Osteoblast (primary cell): Measurements from ENCODE around the gene FKBP11. TPM values are rescaled to one million over a fixed set of nuclear protein-coding genes. Genes with fewer than 3 reads are reported as not detected.

Experiments
- DNase-seq: peaks from one replicate; pipeline ENCODE4 v3.0.0; 2011; ENCODE audit warnings: low spot score, mixed read lengths; ENCODE audit not compliant: insufficient read length; ENCODE audit errors: missing footprints
- H2AFZ ChIP-seq: 2 replicates; pipeline ENCODE4 v1.6.0; 2011; ENCODE audit warnings: mild to moderate bottlenecking, low read length
- H3K27ac ChIP-seq: 2 replicates; pipeline ENCODE4 v1.5.1; 2011; ENCODE audit warnings: mild to moderate bottlenecking, low read depth, low read length, moderate library complexity
- H3K27me3 ChIP-seq: 2 replicates; pipeline ENCODE4 v1.6.0; 2012; ENCODE audit warnings: mild to moderate bottlenecking, control low read depth, inconsistent platforms, low read length, moderate library complexity; ENCODE audit not compliant: insufficient read depth
- H3K36me3 ChIP-seq: 2 replicates; pipeline ENCODE4 v1.5.1; 2011; ENCODE audit warnings: mild to moderate bottlenecking, low read length, control low read depth, moderate library complexity; ENCODE audit not compliant: insufficient read depth
- H3K4me1 ChIP-seq: 2 replicates; pipeline ENCODE4 v1.5.1; 2011; ENCODE audit warnings: mild to moderate bottlenecking, low read length, control low read depth, moderate library complexity; ENCODE audit not compliant: insufficient read depth
- H3K4me2 ChIP-seq: 2 replicates; pipeline ENCODE4 v1.6.0; 2011; ENCODE audit warnings: mild to moderate bottlenecking, low read length; ENCODE audit not compliant: insufficient read depth
- H3K4me3 ChIP-seq: fragments of 200-600 bp; sonication (generic); 3 replicates; pipeline ENCODE4 v1.5.1; 2012; ENCODE audit warnings: mild to moderate bottlenecking, low read length, inconsistent platforms; ENCODE audit not compliant: insufficient read depth
- H3K79me2 ChIP-seq: 2 replicates; pipeline ENCODE4 v1.6.0; 2012; ENCODE audit warnings: mild to moderate bottlenecking, low read length, control low read depth, inconsistent platforms; ENCODE audit not compliant: insufficient read depth
- H3K9me3 ChIP-seq: 2 replicates; pipeline ENCODE4 v1.5.1; 2011; ENCODE audit warnings: low read depth, low read length, control low read depth
- H4K20me1 ChIP-seq: 2 replicates; pipeline ENCODE4 v1.6.0; 2012; ENCODE audit warnings: mild to moderate bottlenecking, low read length, control low read depth; ENCODE audit not compliant: insufficient read depth
- total RNA-seq: library from RNA; depleted of rRNA; stranded (reverse); fragments of >200 nt; gene quantifications from 2 replicates; pipeline ENCODE4 v1.2.3, GENCODE V29; 2012
- TF ChIP-seq, protein P1 (sequence below): IDR thresholded peaks from 2 replicates; pipeline ENCODE4 v1.5.1; 2011; ENCODE audit warnings: mild to moderate bottlenecking, low read depth, low read length, moderate library complexity; ENCODE audit errors: extremely low read depth

Gene FKBP11
- total RNA-seq, 1 donor = 31.8 TPM

DNA sequence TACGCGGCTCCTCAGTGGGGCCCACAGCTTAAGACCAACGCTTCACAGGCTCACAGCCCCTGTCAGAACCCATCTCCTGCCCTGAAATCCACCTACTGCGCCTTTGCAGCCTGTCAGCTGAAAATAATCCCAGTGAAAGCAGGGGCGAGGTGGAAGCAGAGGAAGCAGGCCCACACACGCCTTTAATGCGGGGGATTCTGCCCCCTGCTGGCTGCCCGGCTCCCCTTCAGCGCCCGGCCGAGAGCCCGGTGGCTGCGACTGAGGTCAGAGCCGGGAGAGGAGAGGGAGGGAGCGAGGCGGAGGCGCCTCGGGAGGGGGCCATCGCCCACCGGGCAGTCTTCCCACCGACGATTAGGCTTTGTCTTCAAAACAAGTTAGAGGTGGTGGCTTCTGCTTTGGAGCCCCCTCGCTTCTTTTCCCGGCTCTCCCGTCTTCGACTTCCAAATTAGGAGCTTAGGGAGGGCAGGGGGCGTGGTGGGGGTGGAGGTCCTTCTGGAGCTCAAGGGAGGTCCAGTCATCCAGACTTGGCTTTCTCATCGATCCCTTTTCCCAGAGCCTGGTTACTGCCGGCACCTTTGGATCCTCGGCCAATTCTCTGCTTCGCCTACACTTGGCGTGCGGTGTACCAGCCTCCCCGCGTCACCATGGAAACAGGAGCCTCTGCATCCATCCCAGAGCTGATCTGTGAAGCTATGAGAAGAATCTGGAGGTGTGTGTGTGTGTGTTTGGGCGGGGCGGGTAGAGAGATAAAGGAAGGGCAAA is 34.5 kb downstream of the FKBP11 start:
- Histone ChIP-seq H3K27ac (no peak overlapping the region), H2AFZ (peak overlapping the region; percentile 70), H3K4me2 (peak overlapping the region; percentile 69), H3K4me3 (peak overlapping the region; percentile 45), H4K20me1 (no peaks in the 10 kb centered on the region), H3K9me3 (no peaks in the 10 kb centered on the region), H3K36me3 (no peaks in the 10 kb centered on the region), H3K4me1 (peaks cover 4% of the 10 kb centered on the region), H3K79me2 (no peaks in the 10 kb centered on the region), H3K27me3 (peaks cover 10% of the 10 kb centered on the region)
- peak; percentile 87 for DNase-seq
- TF ChIP-seq, protein P1, sequence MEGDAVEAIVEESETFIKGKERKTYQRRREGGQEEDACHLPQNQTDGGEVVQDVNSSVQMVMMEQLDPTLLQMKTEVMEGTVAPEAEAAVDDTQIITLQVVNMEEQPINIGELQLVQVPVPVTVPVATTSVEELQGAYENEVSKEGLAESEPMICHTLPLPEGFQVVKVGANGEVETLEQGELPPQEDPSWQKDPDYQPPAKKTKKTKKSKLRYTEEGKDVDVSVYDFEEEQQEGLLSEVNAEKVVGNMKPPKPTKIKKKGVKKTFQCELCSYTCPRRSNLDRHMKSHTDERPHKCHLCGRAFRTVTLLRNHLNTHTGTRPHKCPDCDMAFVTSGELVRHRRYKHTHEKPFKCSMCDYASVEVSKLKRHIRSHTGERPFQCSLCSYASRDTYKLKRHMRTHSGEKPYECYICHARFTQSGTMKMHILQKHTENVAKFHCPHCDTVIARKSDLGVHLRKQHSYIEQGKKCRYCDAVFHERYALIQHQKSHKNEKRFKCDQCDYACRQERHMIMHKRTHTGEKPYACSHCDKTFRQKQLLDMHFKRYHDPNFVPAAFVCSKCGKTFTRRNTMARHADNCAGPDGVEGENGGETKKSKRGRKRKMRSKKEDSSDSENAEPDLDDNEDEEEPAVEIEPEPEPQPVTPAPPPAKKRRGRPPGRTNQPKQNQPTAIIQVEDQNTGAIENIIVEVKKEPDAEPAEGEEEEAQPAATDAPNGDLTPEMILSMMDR = peak; percentile 85

DNA sequence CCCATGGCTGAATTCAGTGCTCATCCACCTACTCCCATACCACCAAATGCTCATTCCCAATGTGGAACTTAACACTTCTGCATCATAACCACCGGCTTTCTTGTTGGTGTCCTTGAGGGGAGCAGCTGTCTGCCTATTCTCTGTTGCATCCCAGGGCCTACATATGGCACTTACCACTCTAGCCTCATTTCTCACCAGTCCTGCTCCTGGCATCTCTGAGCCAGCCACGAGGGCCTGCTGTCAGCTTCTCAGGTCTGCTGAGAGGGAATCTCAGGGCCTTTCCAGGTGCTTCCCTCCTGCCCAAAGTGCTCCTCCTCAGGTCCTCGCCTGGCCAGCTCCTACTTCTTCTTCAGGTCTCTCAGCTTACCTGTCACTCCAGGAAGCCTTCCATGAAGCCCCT is 35.6 kb downstream of the FKBP11 start:
- no peaks in the 10 kb centered on the region for H3K79me2 ChIP-seq
- H3K36me3 ChIP-seq = no peaks in the 10 kb centered on the region
- H2AFZ ChIP-seq = no peak overlapping the region
- no peak overlapping the region for H3K4me2 ChIP-seq
- TF ChIP-seq, protein P1 = no peak
- peaks cover 4% of the 10 kb centered on the region for H3K4me1 ChIP-seq
- peaks cover 10% of the 10 kb centered on the region for H3K27me3 ChIP-seq
- DNase-seq = peak; percentile 17
- H3K27ac ChIP-seq = no peak overlapping the region
- no peaks in the 10 kb centered on the region for H3K9me3 ChIP-seq
- H3K4me3 ChIP-seq = no peak overlapping the region
- H4K20me1 ChIP-seq = no peaks in the 10 kb centered on the region

GRCh38 chr12:48883305-48884161 is 41.8 kb downstream of the FKBP11 start:
- DNase-seq = no peak
- Histone ChIP-seq H3K4me1 (peaks cover 15% of the 10 kb centered on the region), H3K4me2 (no peak overlapping the region), H3K27me3 (peaks cover 21% of the 10 kb centered on the region), H3K27ac (no peak overlapping the region), H3K4me3 (no peak overlapping the region), H3K9me3 (no peaks in the 10 kb centered on the region), H3K36me3 (no peaks in the 10 kb centered on the region), H2AFZ (no peak overlapping the region), H3K79me2 (no peaks in the 10 kb centered on the region), H4K20me1 (no peaks in the 10 kb centered on the region)
- TF ChIP-seq, protein P1 = no peak

- no peaks in the 10 kb centered on the region for H4K20me1 ChIP-seq
- DNase-seq = no peak
- peaks cover 21% of the 10 kb centered on the region for H3K27me3 ChIP-seq
- TF ChIP-seq, protein P1 = no peak
- H3K4me1 ChIP-seq = peaks cover 15% of the 10 kb centered on the region
- no peak overlapping the region for H3K4me3 ChIP-seq
- H2AFZ ChIP-seq = no peak overlapping the region
- peak overlapping the region; percentile 90 for H3K4me2 ChIP-seq
- H3K27ac ChIP-seq = no peak overlapping the region
- no peaks in the 10 kb centered on the region for H3K9me3 ChIP-seq
- no peaks in the 10 kb centered on the region for H3K79me2 ChIP-seq
- no peaks in the 10 kb centered on the region for H3K36me3 ChIP-seq
Measured at GRCh38 chr12:48882972-48883304, 42.4 kb downstream of the FKBP11 start.
